ENCODE data around the gene MAST4.

DNA sequence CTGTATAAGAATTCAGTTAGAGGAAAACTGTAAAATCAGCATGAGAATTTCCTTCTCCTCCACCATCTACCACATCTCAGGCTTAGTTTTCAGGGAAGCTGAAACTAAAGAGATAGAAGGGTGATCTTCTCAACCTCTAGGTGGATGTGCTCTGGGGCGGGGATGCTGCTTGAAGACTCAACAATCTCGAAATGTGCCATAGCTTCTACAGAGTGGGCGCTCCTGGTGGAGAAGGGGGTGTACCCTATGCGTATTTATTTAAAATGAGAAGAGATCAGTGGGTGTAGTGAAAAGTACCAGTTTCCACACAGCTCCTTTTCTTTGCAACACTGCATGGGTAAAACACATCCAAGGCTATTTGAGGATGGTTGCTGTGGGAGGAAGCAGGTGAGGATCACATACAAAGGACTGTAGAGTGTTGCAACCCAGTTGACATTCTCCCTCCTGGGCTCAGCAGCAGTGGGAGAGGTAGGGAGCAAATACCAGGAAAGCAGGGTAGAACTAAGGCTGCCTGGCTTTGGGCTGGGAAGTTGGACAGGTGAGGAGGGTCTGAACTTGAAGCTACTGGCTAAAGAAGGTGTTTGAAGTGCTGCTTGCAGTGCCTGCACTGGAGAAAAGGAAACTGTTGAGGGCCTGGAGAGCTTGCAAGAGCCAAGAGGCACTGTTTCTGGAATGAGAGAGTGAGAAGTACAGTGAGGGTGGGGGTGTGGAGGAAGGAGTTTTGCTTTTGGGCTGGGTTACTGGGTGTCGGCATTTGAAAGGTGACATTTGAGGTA is 73.1 kb downstream of the MAST4 start:
- no peak for TF ChIP-seq CTCF (IDR thresholded peaks at IDR 0.05)
- TF ChIP-seq, protein P1, sequence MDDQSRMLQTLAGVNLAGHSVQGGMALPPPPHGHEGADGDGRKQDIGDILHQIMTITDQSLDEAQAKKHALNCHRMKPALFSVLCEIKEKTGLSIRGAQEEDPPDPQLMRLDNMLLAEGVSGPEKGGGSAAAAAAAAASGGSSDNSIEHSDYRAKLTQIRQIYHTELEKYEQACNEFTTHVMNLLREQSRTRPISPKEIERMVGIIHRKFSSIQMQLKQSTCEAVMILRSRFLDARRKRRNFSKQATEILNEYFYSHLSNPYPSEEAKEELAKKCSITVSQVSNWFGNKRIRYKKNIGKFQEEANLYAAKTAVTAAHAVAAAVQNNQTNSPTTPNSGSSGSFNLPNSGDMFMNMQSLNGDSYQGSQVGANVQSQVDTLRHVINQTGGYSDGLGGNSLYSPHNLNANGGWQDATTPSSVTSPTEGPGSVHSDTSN (IDR thresholded peaks at IDR 0.05): no peak
- TF ChIP-seq, protein P2, sequence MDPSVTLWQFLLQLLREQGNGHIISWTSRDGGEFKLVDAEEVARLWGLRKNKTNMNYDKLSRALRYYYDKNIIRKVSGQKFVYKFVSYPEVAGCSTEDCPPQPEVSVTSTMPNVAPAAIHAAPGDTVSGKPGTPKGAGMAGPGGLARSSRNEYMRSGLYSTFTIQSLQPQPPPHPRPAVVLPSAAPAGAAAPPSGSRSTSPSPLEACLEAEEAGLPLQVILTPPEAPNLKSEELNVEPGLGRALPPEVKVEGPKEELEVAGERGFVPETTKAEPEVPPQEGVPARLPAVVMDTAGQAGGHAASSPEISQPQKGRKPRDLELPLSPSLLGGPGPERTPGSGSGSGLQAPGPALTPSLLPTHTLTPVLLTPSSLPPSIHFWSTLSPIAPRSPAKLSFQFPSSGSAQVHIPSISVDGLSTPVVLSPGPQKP (IDR thresholded peaks at IDR 0.05; ENCODE audit: low read depth, low read length): no peak
- TF ChIP-seq MYC (IDR thresholded peaks at IDR 0.05; ENCODE audit: borderline replicate concordance, low read length): no peak
- TF ChIP-seq RCOR1 (IDR thresholded peaks at IDR 0.05; ENCODE audit: low read depth, low read length): no peak
- TF ChIP-seq EP300 (IDR thresholded peaks at IDR 0.05): no peak
- no peak for TF ChIP-seq E2F6 (IDR thresholded peaks at IDR 0.05; ENCODE audit: borderline replicate concordance, low read depth)
- TF ChIP-seq REST (IDR thresholded peaks at IDR 0.05): no peak
- TF ChIP-seq JUNB (IDR thresholded peaks at IDR 0.05): no peak
- no peak for TF ChIP-seq CBX2 (IDR thresholded peaks at IDR 0.05; ENCODE audit: borderline replicate concordance, low read depth)
- no peak for TF ChIP-seq RFX5 (IDR thresholded peaks at IDR 0.05)

Measured in A549 (cell line).